Peyer's patch (tissue), 4 donors: Measurements from ENCODE around the gene ZNF557. TPM values are rescaled to one million over a fixed set of nuclear protein-coding genes. Genes with fewer than 3 reads are reported as not detected.
"Not testable (repeated sequence)": the region's sequence is repeated elsewhere in the genome, so short reads cannot be mapped to it uniquely, and the experiment has no call there.

Experiments
- DNase-seq, 3 donors: peaks; one replicate each; pipeline ENCODE4 v3.0.0-alpha.2; 2017 to 2019
- H3K27ac ChIP-seq, 4 donors: fragments of 200-600 bp; sonication (generic); one replicate each; pipeline ENCODE4 v1.5.1; 2016 to 2019
- H3K27me3 ChIP-seq, 2 donors: fragments of 200-600 bp; sonication (generic); one replicate each; pipeline ENCODE4 v1.5.1; 2019
- H3K36me3 ChIP-seq, 3 donors: fragments of 200-600 bp; sonication (generic); one replicate each; pipeline ENCODE4 v1.5.1; 2016 to 2019
- H3K4me1 ChIP-seq, 4 donors: fragments of 200-600 bp; sonication (generic); one replicate each; pipeline ENCODE4 v1.5.1; 2016 to 2019
- H3K4me3 ChIP-seq, 4 donors: fragments of 200-600 bp; sonication (generic); 1 replicate in 3 of 4; 2 replicates in 1 of 4; pipeline ENCODE4 v1.5.1; 2016 to 2019; ENCODE audit warnings: mild to moderate bottlenecking in 1 of 4
- H3K9me3 ChIP-seq, 4 donors: fragments of 200-600 bp; sonication (generic); one replicate each; pipeline ENCODE4 v1.5.1; 2016 to 2019; ENCODE audit warnings: mild to moderate bottlenecking in 1 of 4
- CTCF ChIP-seq, 6 experiments: fragments of 450-650 bp in 4 of 6; fragments of 200-600 bp in 2 of 6; sonication (generic) in 1 of 6; IDR thresholded peaks; one replicate each; pipeline ENCODE4 v1.5.1; 2017 to 2019; ENCODE audit warnings: antibody characterized with exemption in 6 of 6, mild to moderate bottlenecking in 3 of 6, moderate library complexity in 1 of 6
- POLR2A ChIP-seq, 2 donors: fragments of 450-650 bp; IDR thresholded peaks; one replicate each; pipeline ENCODE4 v1.5.1; 2017; ENCODE audit warnings: antibody characterized with exemption in 2 of 2, mild to moderate bottlenecking in 2 of 2, moderate library complexity in 2 of 2
- total RNA-seq, 4 donors: library from RNA; depleted of rRNA; stranded (reverse); fragments of >200 nt; gene quantifications; one replicate each; pipeline ENCODE4 v1.1.0, GENCODE V29; 2016

The ZNF557 gene
- 10 to 100 TPM in 3 of 4 donors, 1 to 10 TPM in 1; 9.6 to 14.9 (median 12.1) TPM for total RNA-seq

- peak; percentile 99 to 100 (median 100) for DNase-seq
- Histone ChIP-seq H3K27ac (peak within 1 kb of the TSS; percentile 71 to 88 (median 80)), H3K9me3 (no peaks in the 10 kb centered on the region), H3K4me1 (peaks cover 0 to 10% (median 7%) of the 10 kb centered on the region in 4 donors), H3K4me3 (peak within 1 kb of the TSS; percentile 78 to 90 (median 79)), H3K27me3 (no peaks in the 10 kb centered on the region), H3K36me3 (peaks cover 0 to 36% (median 0%) of the 10 kb centered on the region in 3 donors)
- peak; percentile 48 to 69 for TF ChIP-seq POLR2A (IDR thresholded peaks at IDR 0.05)
- TF ChIP-seq CTCF (IDR thresholded peaks at IDR 0.05), result no peak
Measured at GRCh38 chr19:7069042-7069903, at the start of gene ZNF557. Gene ZNF557, plus strand, starts transcription at chr19:7069703. Its CDS starts 5,372 bp downstream, at chr19:7075075.

- H3K27ac ChIP-seq, H3K27me3 ChIP-seq, H3K4me3 ChIP-seq, DNase-seq, H3K4me1 ChIP-seq, H3K36me3 ChIP-seq, H3K9me3 ChIP-seq: not testable (repeated sequence)
Measured at GRCh38 chr19:7021331-7021730, 48.2 kb upstream of the ZNF557 start, which contains the start of gene MBD3L2B. Gene MBD3L2B, minus strand, starts transcription at chr19:7021431. Its CDS starts 34 bp downstream, at chr19:7021397.

- DNase-seq, H3K27ac ChIP-seq, H3K4me3 ChIP-seq, H3K27me3 ChIP-seq, H3K36me3 ChIP-seq, H3K4me1 ChIP-seq, H3K9me3 ChIP-seq: not testable (repeated sequence)
Measured at GRCh38 chr19:7028790-7029189, 40.7 kb upstream of the ZNF557 start.

GRCh38 chr19:7030278-7030677 lies 39.2 kb upstream of the ZNF557 start, which contains the start of gene MBD3L5:
Gene MBD3L5, plus strand, starts transcription at chr19:7030578. Its CDS starts 34 bp downstream, at chr19:7030612.
- not testable (repeated sequence) for DNase-seq, H3K4me1 ChIP-seq, H3K36me3 ChIP-seq, H3K4me3 ChIP-seq, H3K27ac ChIP-seq, H3K9me3 ChIP-seq, H3K27me3 ChIP-seq

- H3K27ac ChIP-seq, DNase-seq, H3K4me3 ChIP-seq, H3K36me3 ChIP-seq, H3K4me1 ChIP-seq, H3K9me3 ChIP-seq, H3K27me3 ChIP-seq: not testable (repeated sequence)
Measured at GRCh38 chr19:7040079-7040478, 29.4 kb upstream of the ZNF557 start, which contains the start of gene MBD3L4. Gene MBD3L4, minus strand, starts transcription at chr19:7040179. Its CDS starts 35 bp downstream, at chr19:7040144.

GRCh38 chr19:7041563-7041962 lies 27.9 kb upstream of the ZNF557 start:
- H3K9me3 ChIP-seq, DNase-seq, H3K36me3 ChIP-seq, H3K4me1 ChIP-seq, H3K27me3 ChIP-seq, H3K4me3 ChIP-seq, H3K27ac ChIP-seq: not testable (repeated sequence)

- H3K27me3 ChIP-seq, H3K36me3 ChIP-seq, DNase-seq, H3K9me3 ChIP-seq, H3K4me1 ChIP-seq, H3K27ac ChIP-seq, H3K4me3 ChIP-seq: not testable (repeated sequence)
Measured at GRCh38 chr19:7049021-7049420, 20.5 kb upstream of the ZNF557 start, which contains the start of gene MBD3L2. Gene MBD3L2, plus strand, starts transcription at chr19:7049321. Its CDS starts 53 bp downstream, at chr19:7049374.

- not testable (repeated sequence) for H3K27ac ChIP-seq, H3K4me1 ChIP-seq, H3K36me3 ChIP-seq, H3K9me3 ChIP-seq, DNase-seq, H3K4me3 ChIP-seq, H3K27me3 ChIP-seq
Measured at GRCh38 chr19:7051421-7051820, 18.1 kb upstream of the ZNF557 start.

GRCh38 chr19:7052896-7053295 lies 16.6 kb upstream of the ZNF557 start:
- H3K4me1 ChIP-seq, H3K4me3 ChIP-seq, H3K36me3 ChIP-seq, H3K27ac ChIP-seq, DNase-seq, H3K27me3 ChIP-seq, H3K9me3 ChIP-seq: not testable (repeated sequence)

GRCh38 chr19:7054635-7055368 lies 14.7 kb upstream of the ZNF557 start:
- not testable (repeated sequence) for H3K4me1 ChIP-seq, H3K27me3 ChIP-seq, H3K27ac ChIP-seq, DNase-seq, H3K9me3 ChIP-seq, H3K36me3 ChIP-seq, H3K4me3 ChIP-seq

GRCh38 chr19:7055679-7056078 lies 13.8 kb upstream of the ZNF557 start:
- H3K36me3 ChIP-seq, H3K4me3 ChIP-seq, H3K27me3 ChIP-seq, H3K9me3 ChIP-seq, H3K27ac ChIP-seq, DNase-seq, H3K4me1 ChIP-seq: not testable (repeated sequence)

- not testable (repeated sequence) for H3K27me3 ChIP-seq, H3K4me1 ChIP-seq, H3K9me3 ChIP-seq, H3K4me3 ChIP-seq, DNase-seq, H3K27ac ChIP-seq, H3K36me3 ChIP-seq
Measured at GRCh38 chr19:7056371-7056770, 13.1 kb upstream of the ZNF557 start.

- H3K9me3 ChIP-seq, H3K36me3 ChIP-seq, DNase-seq, H3K4me3 ChIP-seq, H3K4me1 ChIP-seq, H3K27ac ChIP-seq, H3K27me3 ChIP-seq: not testable (repeated sequence)
Measured at GRCh38 chr19:7058576-7058975, 10.9 kb upstream of the ZNF557 start, which contains the start of gene MBD3L3. Gene MBD3L3, minus strand, starts transcription at chr19:7058676. Its CDS starts 71 bp downstream, at chr19:7058605.
